ENCODE data around the gene NKX2-2.
"Not testable (repeated sequence)": the region's sequence is repeated elsewhere in the genome, so short reads cannot be mapped to it uniquely, and the experiment has no call there.

Gene NKX2-2

DNA sequence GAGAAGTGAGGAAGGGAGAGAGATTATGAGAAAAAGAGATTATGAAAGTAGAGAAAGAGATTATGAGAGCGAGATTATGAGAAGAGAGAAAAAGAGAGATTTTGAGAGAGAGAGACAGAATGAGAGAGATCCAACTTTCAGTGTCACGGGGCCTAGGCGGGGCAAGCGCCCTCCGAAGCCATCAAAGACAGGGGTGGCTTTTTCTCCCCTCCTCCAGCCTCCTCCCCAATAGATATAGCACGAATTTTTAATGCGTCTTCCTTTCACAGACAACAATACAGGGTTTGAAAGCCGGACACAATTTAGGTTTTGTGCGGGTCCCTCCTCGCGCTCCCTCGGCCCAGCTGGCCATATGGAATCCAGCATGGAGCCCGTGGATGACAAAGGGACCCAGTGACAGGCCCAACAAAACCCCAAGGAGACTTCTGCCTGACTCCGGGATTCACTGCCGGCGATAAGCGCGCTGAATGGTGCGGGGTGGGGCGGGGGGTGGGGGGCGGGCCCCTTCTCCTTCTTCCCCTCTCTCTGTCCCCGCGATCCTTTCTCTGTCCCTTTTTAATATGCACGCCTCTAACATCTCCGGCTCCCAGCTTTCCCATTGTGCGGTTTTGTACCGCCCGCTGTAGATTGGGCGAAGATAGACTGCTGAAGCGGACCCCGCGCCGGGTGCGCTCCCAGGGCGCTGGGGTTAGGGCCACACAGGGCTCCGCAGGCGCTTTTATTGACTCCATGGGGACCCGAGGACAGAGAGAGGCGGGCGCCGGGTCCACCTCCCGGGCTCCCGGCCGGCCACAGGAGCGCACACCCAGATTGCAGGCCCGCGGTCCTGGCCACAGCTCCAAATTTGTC lies 5.4 kb downstream of the NKX2-2 start:
- DNase-seq, result no peak

GRCh38 chr20:21507400-21508229 lies 6.2 kb downstream of the NKX2-2 start:
- no peak for DNase-seq

DNA sequence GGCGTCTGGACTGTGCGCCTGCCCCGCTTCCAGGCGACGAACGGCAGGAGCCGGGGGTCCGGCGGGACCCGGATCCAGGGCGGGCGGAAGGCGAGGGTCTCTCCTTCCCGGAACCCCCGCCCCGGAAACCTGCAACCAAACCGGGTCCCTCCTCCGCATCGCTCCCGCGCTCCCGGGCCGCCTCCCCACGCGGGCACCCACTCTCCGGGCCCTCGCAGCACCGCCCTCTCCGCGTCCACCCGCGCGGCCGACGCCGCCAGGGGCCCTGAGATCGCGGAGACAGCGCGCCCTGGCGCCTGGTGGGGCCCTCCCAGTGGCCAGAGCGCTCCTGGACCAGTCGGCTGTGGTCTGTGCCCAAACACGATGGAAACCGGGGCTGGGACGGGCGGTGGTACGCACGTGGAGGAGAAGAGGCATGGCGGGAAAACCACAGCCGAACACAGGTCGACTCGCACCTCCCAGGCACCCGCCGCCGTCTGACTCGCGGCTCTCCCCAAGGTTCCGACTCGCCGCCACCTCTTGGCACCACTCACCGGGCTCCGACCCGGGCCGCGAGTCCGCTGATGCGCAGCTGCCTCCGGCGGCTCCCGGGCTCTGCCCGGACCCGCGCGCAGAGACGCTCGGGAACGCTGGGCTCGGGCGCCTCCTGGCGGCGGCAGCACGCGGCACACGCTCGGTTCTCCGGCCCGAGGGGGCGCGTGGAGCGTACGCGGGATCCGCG lies 7.9 kb downstream of the NKX2-2 start:
- peak; percentile 47 for DNase-seq

DNA sequence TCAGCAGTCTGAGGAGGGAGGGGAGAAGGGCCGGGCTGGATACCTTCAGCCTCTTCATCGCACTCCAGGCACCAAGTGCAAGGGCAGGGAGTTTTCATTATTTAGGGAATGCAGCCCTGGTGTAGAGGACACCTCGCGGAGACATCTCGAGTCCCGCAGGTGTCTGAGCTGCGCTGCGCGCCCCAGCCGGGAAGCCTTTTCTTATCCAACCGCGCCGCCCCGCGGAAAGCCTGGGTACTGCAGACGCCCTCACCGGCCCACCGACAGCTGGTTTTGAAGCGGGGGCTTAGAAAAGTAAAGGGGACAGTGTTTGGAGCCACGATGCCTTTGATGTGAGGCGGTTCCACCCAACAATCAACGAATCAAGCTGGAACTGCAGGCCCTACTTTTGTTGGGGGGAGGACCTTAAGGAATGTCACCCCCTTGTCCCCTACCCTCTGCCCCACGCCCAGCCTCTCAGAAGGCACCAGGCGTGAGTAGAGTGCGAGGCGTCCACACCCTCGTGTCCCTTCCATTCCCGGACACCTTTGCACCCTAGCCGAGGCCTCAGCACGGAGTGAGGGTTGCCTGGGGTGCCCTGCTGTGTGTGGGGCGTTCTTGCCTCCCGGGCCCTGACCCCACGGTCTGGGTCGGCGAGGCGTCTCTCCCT lies 8.6 kb downstream of the NKX2-2 start:
- peak; percentile 56 for DNase-seq

- DNase-seq, result no peak
Observed at GRCh38 chr20:21504323-21504722, 9.5 kb downstream of the NKX2-2 start.

- no peak for DNase-seq
Observed at GRCh38 chr20:21503345-21503744, 10.5 kb downstream of the NKX2-2 start.

GRCh38 chr20:21501184-21501583 lies 12.7 kb downstream of the NKX2-2 start:
- DNase-seq, result no peak

DNA sequence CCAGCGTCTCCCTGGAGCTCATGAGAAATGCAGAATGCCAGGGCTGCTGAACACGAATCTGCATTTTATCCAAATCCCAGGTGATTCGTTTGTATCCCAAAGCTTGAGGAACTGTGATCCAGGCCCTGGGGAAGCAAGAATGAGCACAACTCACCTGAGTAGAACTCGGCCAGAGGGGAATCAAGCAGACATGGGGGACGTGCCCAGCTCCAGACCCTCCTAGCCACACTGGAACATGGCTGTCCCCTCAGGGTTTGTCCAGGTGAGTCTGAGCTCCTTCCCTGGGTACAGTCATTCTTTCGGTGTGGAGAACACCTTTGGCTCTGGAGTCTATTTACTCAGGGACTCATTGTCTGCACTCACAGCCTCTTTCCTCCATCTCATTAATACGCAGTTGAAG lies 13.3 kb downstream of the NKX2-2 start:
- DNase-seq, result no peak

GRCh38 chr20:21499641-21500040 lies 14.2 kb downstream of the NKX2-2 start:
- no peak for DNase-seq

DNA sequence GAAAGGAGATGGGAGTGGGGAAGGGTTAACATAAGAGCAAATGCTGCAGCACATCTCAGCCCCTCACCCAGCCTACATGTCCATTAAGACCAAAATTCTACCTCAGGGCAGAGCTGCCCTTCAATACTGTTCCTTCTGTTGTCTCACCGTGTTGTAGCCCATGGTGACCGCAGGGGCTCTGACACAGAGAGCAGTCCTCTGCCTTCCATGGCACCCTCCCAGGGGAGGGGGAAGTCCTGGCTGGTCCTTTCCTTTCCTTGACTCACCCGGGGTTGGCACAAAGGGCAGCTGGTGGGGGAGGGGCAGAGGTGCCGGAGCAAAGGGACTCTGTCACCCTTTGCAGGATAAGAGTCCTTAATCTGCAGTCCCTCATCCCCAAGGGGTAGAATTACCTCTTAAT lies 15.2 kb downstream of the NKX2-2 start:
- DNase-seq, result no peak

DNA sequence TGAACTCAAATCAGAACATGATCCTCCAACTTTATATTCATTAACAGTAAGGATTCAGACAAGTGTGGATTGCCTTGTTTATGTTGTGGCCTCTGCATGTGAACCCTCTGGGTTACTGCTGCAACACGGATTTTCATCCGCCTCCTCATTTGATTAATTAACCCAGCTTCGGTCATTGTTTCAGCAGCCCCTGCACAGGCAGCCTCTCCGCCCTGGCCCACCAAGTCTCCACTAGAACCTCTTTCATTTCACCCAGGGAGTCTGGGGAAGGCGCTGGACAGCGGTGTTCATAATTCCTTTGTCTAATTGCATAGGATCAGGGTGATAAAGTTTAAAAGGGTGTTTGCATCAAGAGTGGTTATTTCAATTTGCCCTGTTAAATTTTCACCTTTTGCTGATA lies 15.7 kb downstream of the NKX2-2 start:
- no peak for DNase-seq

- DNase-seq, result no peak
Observed at GRCh38 chr20:21496452-21496851, 17.4 kb downstream of the NKX2-2 start.

DNA sequence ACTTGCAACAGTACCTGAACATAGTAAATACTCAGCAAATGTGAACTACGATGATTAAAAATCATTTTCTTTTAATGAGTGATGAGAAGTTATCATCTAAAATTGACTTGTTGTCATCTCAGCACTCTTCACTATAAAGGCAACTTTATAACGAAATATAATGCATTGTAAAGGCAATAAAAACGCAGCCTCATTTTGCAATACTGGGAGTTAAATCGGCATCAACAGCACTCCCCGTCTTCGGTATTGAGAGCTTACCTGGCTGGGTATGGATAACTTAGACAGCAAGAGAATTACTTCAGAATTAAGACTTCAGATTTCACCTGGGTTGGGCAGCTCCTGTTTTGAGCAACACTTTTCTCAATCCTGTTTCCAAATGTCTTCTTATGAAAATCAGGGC lies 20.8 kb downstream of the NKX2-2 start:
- no peak for DNase-seq

- no peak for DNase-seq
Observed at GRCh38 chr20:21490105-21490504, 23.8 kb downstream of the NKX2-2 start.

- DNase-seq, result not testable (repeated sequence)
Observed at GRCh38 chr20:21480144-21480543, 33.7 kb downstream of the NKX2-2 start.

DNA sequence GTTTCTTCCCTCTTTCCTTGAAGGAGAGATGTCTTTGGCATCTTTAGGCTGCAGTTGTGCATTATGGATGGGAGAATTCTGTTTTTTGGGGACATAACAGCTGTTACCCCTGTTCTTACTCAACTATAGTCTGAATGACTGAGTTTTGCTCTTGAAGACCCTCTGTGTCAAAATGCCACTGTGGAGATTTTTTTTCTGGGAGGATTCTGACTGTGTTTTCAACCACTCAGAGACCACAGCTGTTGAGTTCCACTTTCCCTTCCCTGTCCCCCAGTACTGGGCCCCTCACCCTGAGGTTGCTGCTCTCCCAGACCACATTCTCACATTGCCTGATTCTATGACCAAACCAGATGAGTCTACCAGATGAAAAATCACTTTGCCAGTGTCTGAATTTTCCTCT lies 48.1 kb downstream of the NKX2-2 start:
- DNase-seq, result no peak

DNA sequence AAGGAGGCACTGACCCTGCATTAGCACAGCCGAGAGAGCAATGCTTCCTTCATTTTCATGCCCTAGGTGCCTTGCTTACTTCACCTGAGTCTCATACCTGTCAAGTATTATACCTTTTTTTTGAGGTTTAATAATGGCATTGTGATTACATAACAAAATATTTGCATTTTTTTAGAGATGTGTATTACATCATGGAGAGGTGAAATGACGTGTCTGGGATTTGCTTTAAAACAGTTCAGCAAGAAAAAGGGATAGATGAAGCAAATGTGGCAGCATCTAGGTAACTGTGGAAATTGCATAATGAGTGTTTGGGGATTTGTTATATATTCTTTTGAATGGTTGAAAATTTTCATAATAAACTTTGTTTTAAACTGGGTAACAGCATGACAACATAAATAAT lies 48.9 kb downstream of the NKX2-2 start:
- DNase-seq, result no peak

All from CD4-positive, alpha-beta T cell treated with Interleukin-15 for 1 hour (primary cell).